Sciatic nerve (tissue), 2 donors: ENCODE results near the gene TBC1D19. TPM values are rescaled to one million over a fixed set of nuclear protein-coding genes. Genes with fewer than 3 reads are reported as not detected.
"Not testable (repeated sequence)": the region's sequence is repeated elsewhere in the genome, so short reads cannot be mapped to it uniquely, and the experiment has no call there.

Experiments used
- ATAC-seq: fragments of 200-7000 bp; cut with Tn5 transposase; one replicate; pipeline ENCODE4 v1.9.1; 2020; ENCODE audit warnings: mild to moderate bottlenecking, moderate library complexity
- DNase-seq: peaks from one replicate; pipeline ENCODE4 v3.0.0-alpha.2; 2020; ENCODE audit warnings: low spot score
- intact Hi-C: fragments of 100-400 bp; cut with DNase I; formaldehyde crosslinking; loops from one replicate; pipeline ENCODE4 v1.14.2; 2022
- total RNA-seq: library from RNA; stranded (reverse); fragmentation: NEBNext Ultra II Directional; extraction: Animal tissue kit (Norgen Biotek cat#: 25700); gene quantifications from one replicate; pipeline ENCODE4 v1.2.1, GENCODE V29; 2021
- donor health status: DM: no; HTN: no; CAD: no.
- donor health status: DM: no; HTN: no; CAD: no.

Gene TBC1D19, protein sequence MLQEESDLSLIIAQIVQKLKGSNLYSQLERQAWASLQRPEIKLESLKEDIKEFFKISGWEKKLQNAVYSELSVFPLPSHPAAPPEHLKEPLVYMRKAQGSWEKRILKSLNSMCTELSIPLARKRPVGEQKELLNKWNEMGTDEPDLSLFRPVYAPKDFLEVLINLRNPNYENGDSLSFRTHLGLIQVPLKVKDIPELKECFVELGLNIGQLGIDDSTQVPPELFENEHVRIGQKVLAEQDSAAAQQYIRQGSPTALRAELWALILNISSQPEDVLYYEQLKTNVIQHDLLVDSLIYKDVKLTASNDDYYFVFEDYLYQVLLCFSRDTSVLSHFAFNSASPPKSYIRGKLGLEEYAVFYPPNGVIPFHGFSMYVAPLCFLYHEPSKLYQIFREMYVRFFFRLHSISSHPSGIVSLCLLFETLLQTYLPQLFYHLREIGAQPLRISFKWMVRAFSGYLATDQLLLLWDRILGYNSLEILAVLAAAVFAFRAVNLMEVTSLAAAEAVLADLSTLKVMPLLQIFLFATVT
- 15.6 TPM for total RNA-seq

DNA sequence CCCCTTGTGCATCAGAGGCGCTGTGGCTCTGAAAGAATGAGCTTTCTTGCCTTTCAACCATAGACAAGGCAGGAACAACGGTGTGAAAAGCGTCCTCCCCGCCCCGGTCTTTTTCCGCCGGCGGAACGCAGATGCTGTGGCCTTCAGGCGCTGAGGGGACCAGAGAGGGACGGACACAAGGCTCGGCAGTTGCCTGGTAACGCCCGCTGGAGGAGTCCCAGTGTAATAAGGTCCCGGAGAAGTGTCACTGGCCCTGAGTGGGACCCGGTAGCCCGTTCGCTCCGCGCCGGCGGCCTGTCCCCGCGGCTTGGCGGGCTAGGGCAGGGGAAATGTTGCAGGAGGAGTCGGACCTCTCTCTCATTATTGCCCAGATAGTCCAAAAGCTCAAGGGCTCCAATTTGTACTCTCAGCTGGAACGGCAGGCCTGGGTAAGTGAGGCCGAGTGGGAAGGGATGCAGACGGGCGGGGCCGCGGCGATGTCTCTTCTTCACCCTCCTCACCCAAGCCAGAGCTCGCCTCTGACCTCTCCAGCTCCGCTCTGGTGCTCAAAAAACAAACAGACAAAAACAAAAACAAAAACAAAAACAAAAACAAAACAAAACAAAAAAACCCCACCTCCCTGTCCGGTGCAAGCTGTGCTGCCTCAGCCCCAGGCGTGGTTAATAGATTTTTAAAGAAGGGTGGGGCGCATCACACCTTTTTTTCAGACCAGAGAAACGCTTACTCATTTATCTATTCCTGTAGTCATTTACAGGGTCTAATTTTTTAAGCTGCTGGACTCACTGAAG lies at the start of gene TBC1D19:
TBC1D19 (plus strand) TSS at position 220 of the 788 bp plus-strand sequence; CDS start at position 330, 110 bp downstream.
- ATAC-seq (peak; percentile 99), DNase-seq (peak; percentile 90)
- intact Hi-C loops: no loop called here

- ATAC-seq (no peak), DNase-seq (no peak)
- intact Hi-C loops: no loop called here
These were observed 40.9 kb upstream of the TBC1D19 start for GRCh38 chr4:26542991-26543390.

DNA sequence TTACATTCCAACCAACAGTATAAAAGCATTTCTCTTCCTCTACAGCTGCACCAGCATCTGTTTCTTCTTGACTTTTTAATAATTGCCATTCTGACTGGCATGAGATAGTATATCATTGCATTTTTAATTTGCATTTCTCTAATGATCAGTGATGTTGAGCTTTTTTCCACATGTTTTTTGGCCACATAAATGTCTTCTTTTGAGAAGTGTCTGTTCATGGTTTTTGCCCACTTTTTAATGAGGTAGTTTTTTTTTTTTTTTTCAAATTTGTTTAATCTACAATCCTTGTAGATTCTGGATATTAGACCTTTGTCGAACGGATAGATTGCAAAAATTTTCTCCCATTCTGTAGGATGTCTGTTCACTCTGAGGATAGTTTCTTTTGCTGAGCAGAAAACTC lies 39.5 kb upstream of the TBC1D19 start:
- ATAC-seq: no peak
- intact Hi-C loops: no loop called here
- DNase-seq: no peak

DNA sequence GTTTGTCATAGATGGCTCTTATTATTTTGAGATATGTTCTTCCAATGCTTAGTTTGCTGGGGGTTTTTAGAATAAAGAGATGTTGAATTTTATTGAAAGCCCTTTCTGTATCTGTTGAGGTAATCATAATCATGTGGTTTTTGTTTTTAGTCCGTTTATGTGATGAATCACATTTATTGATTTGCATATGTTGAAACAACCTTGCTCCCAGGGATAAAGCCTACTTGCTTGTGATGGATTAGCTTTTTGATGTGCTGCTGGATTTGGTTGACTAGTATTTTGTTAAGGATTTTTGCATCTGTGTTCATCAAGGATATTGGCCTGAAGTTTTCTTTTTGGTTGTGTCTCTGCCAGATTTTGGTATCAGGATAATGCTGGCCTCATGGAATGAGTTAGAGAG lies 35.5 kb upstream of the TBC1D19 start:
- DNase-seq, ATAC-seq, intact Hi-C loops: not testable (repeated sequence)

GRCh38 chr4:26557164-26557563 lies 26.7 kb upstream of the TBC1D19 start:
- intact Hi-C loops: no loop called here
- ATAC-seq: no peak
- no peak for DNase-seq

DNA sequence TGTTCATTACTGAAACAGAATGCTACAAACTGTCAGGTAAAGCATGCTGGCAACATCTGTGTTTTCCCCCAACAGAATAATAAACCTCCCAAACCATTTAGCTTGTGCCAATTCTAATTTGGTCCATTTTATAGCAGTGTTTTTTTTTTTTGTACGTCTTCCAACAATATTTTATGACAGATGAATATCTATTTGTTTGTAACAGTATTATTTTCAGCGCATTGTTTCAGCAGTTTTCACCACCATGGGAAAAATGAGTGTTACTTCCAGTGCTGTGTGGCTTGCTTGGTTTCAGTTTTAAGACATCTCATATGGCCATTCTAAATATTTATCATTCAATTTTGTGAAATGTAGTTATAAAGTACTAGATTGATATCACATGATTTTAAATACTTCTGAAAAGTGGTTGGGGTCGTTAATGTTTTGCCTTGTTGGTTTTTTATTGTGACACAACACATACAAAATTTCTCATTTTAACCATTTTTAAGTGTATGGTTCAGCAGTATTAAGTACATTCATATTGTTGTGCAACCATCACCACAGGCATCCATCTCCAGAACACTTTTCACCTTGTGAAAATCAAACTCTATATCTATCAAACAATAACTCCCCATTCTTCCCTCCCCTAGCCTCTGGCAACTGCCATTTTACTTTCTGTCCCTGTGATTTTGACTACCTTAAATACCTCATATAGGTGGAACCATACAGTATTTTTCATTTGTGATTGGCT lies 25.6 kb upstream of the TBC1D19 start:
- intact Hi-C loops: no loop called here
- no peak for DNase-seq

DNA sequence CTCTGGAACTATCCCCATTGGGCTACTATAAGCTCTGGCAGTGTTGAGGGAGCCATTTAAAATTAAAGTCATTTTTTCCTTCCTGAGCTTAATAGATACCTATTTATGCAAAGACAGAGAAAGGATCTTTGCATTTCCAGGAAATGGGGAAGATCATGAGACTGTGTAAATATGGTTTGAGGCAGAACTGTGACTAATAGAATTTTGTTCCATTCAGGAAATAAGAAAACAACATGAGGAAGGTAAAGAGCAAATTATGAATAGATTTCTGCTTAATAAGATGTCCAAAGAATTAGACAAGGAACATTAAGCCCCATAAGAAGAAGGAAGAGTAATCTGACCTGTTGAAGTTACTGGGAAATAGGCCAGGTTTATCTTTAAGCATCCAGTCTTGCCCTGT lies 17.8 kb upstream of the TBC1D19 start:
- intact Hi-C loops: no loop called here
- no peak for DNase-seq
- no peak for ATAC-seq

More for the DNA sequence above, 25.6 kb upstream of the TBC1D19 start:
- no peak for ATAC-seq

- intact Hi-C loops: no loop called here
- DNase-seq (no peak), ATAC-seq (no peak)
These were observed 15.4 kb upstream of the TBC1D19 start for GRCh38 chr4:26568446-26568994.

- DNase-seq (no peak), ATAC-seq (no peak)
- intact Hi-C loops: no loop called here
These were observed 13.3 kb upstream of the TBC1D19 start for GRCh38 chr4:26570596-26570995.

- no peak for DNase-seq
- intact Hi-C loops: no loop called here
- ATAC-seq: no peak
These were observed 10.5 kb upstream of the TBC1D19 start for GRCh38 chr4:26573389-26573794.

- ATAC-seq: no peak
- DNase-seq: no peak
- intact Hi-C loops: no loop called here
These were observed 9.3 kb upstream of the TBC1D19 start for GRCh38 chr4:26574563-26574962.

DNA sequence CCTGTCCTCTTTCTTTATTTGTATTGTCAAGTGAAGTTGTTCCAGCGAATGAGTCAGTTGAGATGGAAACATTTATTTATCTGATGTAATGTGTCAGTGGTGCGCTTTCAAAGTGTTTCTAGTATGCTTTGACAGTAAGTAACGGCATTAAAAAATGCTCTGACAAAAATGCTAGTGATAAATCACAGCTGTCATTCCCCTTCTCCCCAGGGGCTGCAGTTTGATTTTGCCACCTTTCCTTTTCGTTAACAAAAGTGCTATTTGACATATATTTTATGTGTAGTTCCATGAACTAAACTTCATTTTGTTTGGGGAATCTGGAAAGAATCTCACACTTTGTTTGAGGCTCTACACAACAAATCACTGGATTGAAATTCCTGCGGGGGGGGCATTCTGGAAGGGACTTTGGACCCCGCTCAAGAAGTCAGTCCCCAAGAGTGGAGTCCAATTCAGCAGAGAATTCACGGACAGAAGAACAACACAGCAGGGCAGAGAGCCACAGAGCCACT lies 7.6 kb upstream of the TBC1D19 start:
- DNase-seq (no peak), ATAC-seq (no peak)
- intact Hi-C loops: no loop called here

DNA sequence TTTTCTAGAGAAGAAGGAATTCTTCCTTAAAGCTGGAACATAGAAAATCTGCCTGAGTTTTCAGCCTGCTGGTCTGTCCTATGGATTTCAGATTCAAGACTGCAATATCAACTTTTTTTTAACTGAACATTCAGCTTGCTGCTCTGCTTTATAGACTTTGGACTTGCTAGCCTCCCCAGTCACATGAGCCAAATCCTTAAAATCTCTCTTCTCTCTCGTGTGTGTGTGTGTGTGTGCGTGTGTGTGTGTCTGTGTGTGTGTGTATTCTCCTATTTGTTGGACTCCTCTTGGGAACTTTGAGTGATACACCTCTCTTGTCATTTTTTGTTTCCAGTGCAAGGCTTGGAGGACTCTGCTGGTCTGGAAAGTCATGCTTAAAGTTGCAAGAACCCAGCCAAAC lies 6.8 kb upstream of the TBC1D19 start:
- intact Hi-C loops: no loop called here
- DNase-seq (no peak), ATAC-seq (no peak)

- intact Hi-C loops: no loop called here
- ATAC-seq: no peak
- no peak for DNase-seq
These were observed 4.7 kb upstream of the TBC1D19 start for GRCh38 chr4:26579169-26579568.

DNA sequence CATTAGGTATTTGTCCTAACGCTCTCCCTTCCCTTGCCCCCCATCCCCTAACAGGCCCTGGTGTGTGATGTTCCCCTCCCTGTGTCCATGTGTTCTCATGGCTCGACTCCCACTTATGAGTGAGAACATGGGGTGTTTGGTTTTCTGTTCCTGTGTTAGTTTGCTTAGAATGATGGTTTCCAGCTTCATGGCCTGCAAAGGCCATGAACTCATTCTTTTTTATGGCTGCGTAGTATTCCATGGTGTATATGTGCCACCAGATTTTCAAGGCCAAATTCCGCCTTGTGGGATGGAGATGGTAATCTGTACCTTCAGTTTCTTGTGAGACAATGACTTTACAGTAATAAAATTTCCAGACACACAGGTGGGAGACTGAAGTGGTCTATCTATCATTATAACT lies 2.5 kb upstream of the TBC1D19 start:
- DNase-seq, intact Hi-C loops, ATAC-seq: not testable (repeated sequence)

- intact Hi-C loops: no loop called here
- DNase-seq: no peak
- ATAC-seq: peak; percentile 68
These were observed 383 bp upstream of the TBC1D19 start for GRCh38 chr4:26583538-26583864.

- no peak for ATAC-seq
- intact Hi-C loops: no loop called here
- DNase-seq: no peak
These were observed 841 bp downstream of the TBC1D19 start for GRCh38 chr4:26584725-26585124.

DNA sequence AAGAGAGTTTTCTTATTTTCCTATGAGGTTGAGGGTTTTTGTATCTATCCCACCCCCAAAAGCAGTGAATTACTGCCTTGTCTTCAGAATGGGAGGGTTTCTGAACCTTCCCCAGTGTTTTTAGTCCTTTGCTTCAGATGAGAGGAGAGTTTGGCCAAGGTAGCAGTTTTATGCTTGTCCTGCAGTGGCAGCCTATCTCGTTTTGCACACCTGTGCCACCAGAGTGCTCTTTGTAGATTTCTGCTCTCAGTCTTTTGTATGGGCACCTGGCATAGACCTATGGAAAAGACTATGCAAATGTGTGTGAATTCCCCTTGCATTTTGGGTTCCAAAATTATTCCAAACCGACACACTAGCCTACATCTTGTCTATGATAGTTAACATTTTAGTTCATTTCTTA lies 5.8 kb downstream of the TBC1D19 start:
- DNase-seq (no peak), ATAC-seq (no peak)
- intact Hi-C loops: no loop called here

DNA sequence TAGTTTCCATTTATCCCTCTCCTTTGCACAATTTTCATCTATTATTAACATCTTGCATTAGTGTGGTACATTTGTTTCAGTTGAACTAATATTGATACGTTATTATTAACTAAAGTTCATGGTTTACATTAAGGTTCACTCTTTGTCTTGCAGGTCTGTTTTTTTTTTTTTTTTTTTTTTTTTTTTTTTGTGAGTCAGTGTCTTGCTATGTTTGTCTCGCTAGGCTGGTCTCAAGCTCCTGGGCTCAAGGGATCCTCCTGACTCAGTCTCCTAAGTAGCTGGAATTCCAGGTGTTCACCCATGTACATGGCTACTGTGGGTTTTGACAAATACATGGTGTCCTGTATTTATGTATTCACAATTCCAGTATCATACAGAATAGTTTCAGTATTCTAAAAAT lies 6.8 kb downstream of the TBC1D19 start:
- ATAC-seq: no peak
- intact Hi-C loops: no loop called here
- no peak for DNase-seq
